GM12801 (cell line): Measurements from ENCODE around the gene TSSK2.

Experiments used
- CTCF ChIP-seq: IDR thresholded peaks from one replicate; pipeline ENCODE4 v1.5.1; 2011; ENCODE audit warnings: control low read depth; ENCODE audit not compliant: insufficient read length; ENCODE audit errors: extremely low read depth

Gene TSSK2

GRCh38 chr22:19130959-19131684 lies at the start of gene TSSK2:
Gene TSSK2 (plus strand): TSS chr22:19131308. CDS start chr22:19131400, 92 bp downstream.
- no peak for TF ChIP-seq CTCF

- no peak for TF ChIP-seq CTCF
Observed at GRCh38 chr22:19081351-19081750, 49.8 kb upstream of the TSSK2 start.

- TF ChIP-seq CTCF: no peak
Observed at GRCh38 chr22:19082101-19082500, 49.0 kb upstream of the TSSK2 start.

- TF ChIP-seq CTCF: no peak
Observed at GRCh38 chr22:19082793-19083192, 48.3 kb upstream of the TSSK2 start.

GRCh38 chr22:19085233-19085718 lies 45.8 kb upstream of the TSSK2 start:
- no peak for TF ChIP-seq CTCF

GRCh38 chr22:19086417-19086816 lies 44.7 kb upstream of the TSSK2 start:
- no peak for TF ChIP-seq CTCF

GRCh38 chr22:19086896-19087295 lies 44.2 kb upstream of the TSSK2 start:
- TF ChIP-seq CTCF: no peak
